Parathyroid adenoma (tissue), 2 donors: ENCODE data around the gene SPRR4.

Experiments used
- H2AFZ ChIP-seq: fragments of 300-600 bp; sonication (generic); one replicate; pipeline ENCODE4 v1.7.0; 2017; ENCODE audit warnings: antibody characterized with exemption, mild to moderate bottlenecking
- H3K27ac ChIP-seq: fragments of 300-600 bp; sonication (generic); one replicate; pipeline ENCODE4 v1.7.0; 2017
- H3K27me3 ChIP-seq: fragments of 300-600 bp; sonication (generic); one replicate; pipeline ENCODE4 v1.7.0; 2017; ENCODE audit warnings: low read length; ENCODE audit not compliant: control insufficient read depth, insufficient read depth
- H3K36me3 ChIP-seq: fragments of 300-600 bp; sonication (generic); one replicate; pipeline ENCODE4 v1.7.0; 2017; ENCODE audit warnings: low read length; ENCODE audit not compliant: control insufficient read depth, insufficient read depth
- H3K4me1 ChIP-seq: fragments of 300-600 bp; sonication (generic); one replicate; pipeline ENCODE4 v1.7.0; 2017; ENCODE audit warnings: control low read depth
- H3K4me2 ChIP-seq: fragments of 300-600 bp; sonication (generic); one replicate; pipeline ENCODE4 v1.7.0; 2017; ENCODE audit warnings: low read length
- H3K4me3 ChIP-seq: fragments of 300-600 bp; sonication (generic); one replicate; pipeline ENCODE4 v1.7.0; 2017; ENCODE audit warnings: low read depth, low read length
- H3K79me2 ChIP-seq: fragments of 300-600 bp; sonication (generic); one replicate; pipeline ENCODE4 v1.7.0; 2017; ENCODE audit warnings: control low read depth
- H3K9ac ChIP-seq: fragments of 300-600 bp; sonication (generic); one replicate; pipeline ENCODE4 v1.7.0; 2017; ENCODE audit warnings: mild to moderate bottlenecking
- H3K9me3 ChIP-seq: fragments of 300-600 bp; sonication (generic); one replicate; pipeline ENCODE4 v1.7.0; 2017; ENCODE audit warnings: low read length; ENCODE audit not compliant: control insufficient read depth
- CTCF ChIP-seq: fragments of 300-600 bp; sonication (generic); IDR thresholded peaks from one replicate; pipeline ENCODE4 v1.7.0; 2017; ENCODE audit warnings: antibody characterized with exemption, mild to moderate bottlenecking
- donor health status: primary hyperparathyroidism.

The SPRR4 gene

GRCh38 chr1:152969036-152969435, 1.4 kb upstream of the SPRR4 start:
- Histone ChIP-seq H3K4me1 (no peaks in the 10 kb centered on the region), H3K79me2 (no peaks in the 10 kb centered on the region), H3K36me3 (no peaks in the 10 kb centered on the region), H3K27ac (no peak overlapping the region), H3K9ac (no peak overlapping the region), H2AFZ (no peak overlapping the region), H3K27me3 (no peaks in the 10 kb centered on the region), H3K4me2 (no peak overlapping the region), H3K9me3 (no peaks in the 10 kb centered on the region), H3K4me3 (no peak overlapping the region)
- no peak for TF ChIP-seq CTCF

- H3K4me3 ChIP-seq, result no peak overlapping the region
- H3K36me3 ChIP-seq, result no peaks in the 10 kb centered on the region
- no peak overlapping the region for H3K9ac ChIP-seq
- no peak overlapping the region for H3K4me2 ChIP-seq
- H3K9me3 ChIP-seq, result no peaks in the 10 kb centered on the region
- no peaks in the 10 kb centered on the region for H3K79me2 ChIP-seq
- H3K4me1 ChIP-seq, result no peaks in the 10 kb centered on the region
- no peaks in the 10 kb centered on the region for H3K27me3 ChIP-seq
- TF ChIP-seq CTCF, result no peak
- no peak overlapping the region for H3K27ac ChIP-seq
- H2AFZ ChIP-seq, result no peak overlapping the region
These were observed 1.9 kb downstream of the SPRR4 start for GRCh38 chr1:152972196-152972886.

GRCh38 chr1:152976688-152977087, 6.2 kb downstream of the SPRR4 start:
- Histone ChIP-seq H2AFZ (no peak overlapping the region), H3K4me1 (no peaks in the 10 kb centered on the region), H3K9ac (no peak overlapping the region), H3K79me2 (no peaks in the 10 kb centered on the region), H3K27me3 (no peaks in the 10 kb centered on the region), H3K9me3 (no peaks in the 10 kb centered on the region), H3K4me3 (no peak overlapping the region), H3K27ac (no peak overlapping the region), H3K4me2 (no peak overlapping the region), H3K36me3 (no peaks in the 10 kb centered on the region)
- TF ChIP-seq CTCF, result no peak

GRCh38 chr1:152977614-152978013, 7.2 kb downstream of the SPRR4 start:
- Histone ChIP-seq H3K4me1 (no peaks in the 10 kb centered on the region), H3K9me3 (no peaks in the 10 kb centered on the region), H3K27ac (no peak overlapping the region), H3K4me2 (no peak overlapping the region), H3K9ac (no peak overlapping the region), H2AFZ (no peak overlapping the region), H3K79me2 (no peaks in the 10 kb centered on the region), H3K36me3 (no peaks in the 10 kb centered on the region), H3K27me3 (no peaks in the 10 kb centered on the region), H3K4me3 (no peak overlapping the region)
- TF ChIP-seq CTCF, result no peak

GRCh38 chr1:152980676-152981075, 10.2 kb downstream of the SPRR4 start:
- Histone ChIP-seq H3K36me3 (no peaks in the 10 kb centered on the region), H3K79me2 (no peaks in the 10 kb centered on the region), H3K4me3 (no peak overlapping the region), H3K4me2 (no peak overlapping the region), H3K27me3 (no peaks in the 10 kb centered on the region), H3K9ac (no peak overlapping the region), H3K9me3 (no peaks in the 10 kb centered on the region), H3K27ac (no peak overlapping the region), H3K4me1 (no peaks in the 10 kb centered on the region), H2AFZ (no peak overlapping the region)
- TF ChIP-seq CTCF, result no peak
